Neural progenitor cell (in vitro differentiated cells): ENCODE measurements around the gene WFS1.

Source experiments
- EZH2phosphoT487 ChIP-seq: fragments of 200-600 bp; sonication (generic); IDR thresholded peaks from 2 replicates; pipeline ENCODE4 v1.6.1; 2017; ENCODE audit warnings: antibody characterized with exemption
- TF ChIP-seq, protein P1 (sequence below): fragments of 200-600 bp; sonication (generic); IDR thresholded peaks from 2 replicates; pipeline ENCODE4 v1.5.1; 2017; ENCODE audit warnings: antibody characterized with exemption, mild to moderate bottlenecking

DNA sequence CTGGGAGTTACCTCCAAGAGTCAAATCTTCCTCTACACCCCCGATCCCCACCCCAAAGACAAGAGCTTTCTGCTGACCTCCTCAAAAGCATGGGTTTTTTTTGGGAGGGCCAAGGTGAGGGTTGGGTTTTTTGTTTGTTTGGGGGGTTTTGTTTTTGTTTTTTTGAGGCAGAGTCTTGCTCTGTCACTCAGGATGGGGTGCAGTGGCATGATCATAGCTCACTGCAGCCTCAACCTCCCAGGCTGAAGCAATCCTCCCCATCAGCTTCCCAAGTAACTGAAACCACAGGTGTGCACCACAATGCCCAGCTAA, 18.7 kb upstream of the WFS1 start:
- TF ChIP-seq, protein P1, sequence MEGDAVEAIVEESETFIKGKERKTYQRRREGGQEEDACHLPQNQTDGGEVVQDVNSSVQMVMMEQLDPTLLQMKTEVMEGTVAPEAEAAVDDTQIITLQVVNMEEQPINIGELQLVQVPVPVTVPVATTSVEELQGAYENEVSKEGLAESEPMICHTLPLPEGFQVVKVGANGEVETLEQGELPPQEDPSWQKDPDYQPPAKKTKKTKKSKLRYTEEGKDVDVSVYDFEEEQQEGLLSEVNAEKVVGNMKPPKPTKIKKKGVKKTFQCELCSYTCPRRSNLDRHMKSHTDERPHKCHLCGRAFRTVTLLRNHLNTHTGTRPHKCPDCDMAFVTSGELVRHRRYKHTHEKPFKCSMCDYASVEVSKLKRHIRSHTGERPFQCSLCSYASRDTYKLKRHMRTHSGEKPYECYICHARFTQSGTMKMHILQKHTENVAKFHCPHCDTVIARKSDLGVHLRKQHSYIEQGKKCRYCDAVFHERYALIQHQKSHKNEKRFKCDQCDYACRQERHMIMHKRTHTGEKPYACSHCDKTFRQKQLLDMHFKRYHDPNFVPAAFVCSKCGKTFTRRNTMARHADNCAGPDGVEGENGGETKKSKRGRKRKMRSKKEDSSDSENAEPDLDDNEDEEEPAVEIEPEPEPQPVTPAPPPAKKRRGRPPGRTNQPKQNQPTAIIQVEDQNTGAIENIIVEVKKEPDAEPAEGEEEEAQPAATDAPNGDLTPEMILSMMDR: no peak
- TF ChIP-seq EZH2phosphoT487: no peak
